ENCODE results near the gene CYLC1.

Gene CYLC1, protein sequence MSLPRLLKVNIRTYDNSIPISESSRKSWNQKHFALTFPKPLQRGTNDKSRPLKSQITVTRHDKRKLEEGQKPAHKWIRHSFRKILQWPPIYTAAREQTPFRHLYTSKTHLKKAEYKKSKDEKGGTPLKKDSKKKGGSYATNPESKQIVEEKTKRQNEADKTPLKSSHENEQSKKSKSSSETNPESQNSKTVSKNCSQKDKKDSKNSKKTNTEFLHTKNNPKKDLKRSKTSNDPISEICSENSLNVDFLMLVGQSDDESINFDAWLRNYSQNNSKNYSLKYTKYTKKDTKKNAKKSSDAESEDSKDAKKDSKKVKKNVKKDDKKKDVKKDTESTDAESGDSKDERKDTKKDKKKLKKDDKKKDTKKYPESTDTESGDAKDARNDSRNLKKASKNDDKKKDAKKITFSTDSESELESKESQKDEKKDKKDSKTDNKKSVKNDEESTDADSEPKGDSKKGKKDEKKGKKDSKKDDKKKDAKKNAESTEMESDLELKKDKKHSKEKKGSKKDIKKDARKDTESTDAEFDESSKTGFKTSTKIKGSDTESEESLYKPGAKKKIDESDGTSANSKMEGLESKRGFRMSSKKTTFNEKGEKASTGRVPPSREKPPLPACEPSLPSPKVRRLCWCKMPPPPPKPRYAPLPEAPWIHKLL

DNA sequence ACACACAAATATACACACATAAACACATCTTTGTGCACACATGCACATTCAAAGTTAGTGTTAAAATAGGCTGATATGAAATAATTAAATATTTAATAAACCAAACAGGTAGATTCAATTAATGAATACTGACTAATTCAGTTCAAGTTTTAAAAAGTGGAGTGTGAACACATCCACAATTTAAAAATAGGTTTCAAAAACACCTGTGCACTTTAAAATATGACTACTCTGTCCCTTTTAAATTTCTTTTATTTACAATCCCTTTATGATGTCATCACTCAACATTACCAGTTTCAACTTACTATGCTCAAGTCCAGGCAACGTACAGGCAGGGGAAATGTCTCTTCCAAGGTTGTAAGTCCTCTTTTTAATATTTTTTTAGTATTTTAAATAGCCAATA, at the start of gene CYLC1:
CYLC1 (plus strand) TSS at position 301 of the 400 bp plus-strand sequence; CDS start at position 338, 37 bp downstream.
- DNase-seq: no peak

DNA sequence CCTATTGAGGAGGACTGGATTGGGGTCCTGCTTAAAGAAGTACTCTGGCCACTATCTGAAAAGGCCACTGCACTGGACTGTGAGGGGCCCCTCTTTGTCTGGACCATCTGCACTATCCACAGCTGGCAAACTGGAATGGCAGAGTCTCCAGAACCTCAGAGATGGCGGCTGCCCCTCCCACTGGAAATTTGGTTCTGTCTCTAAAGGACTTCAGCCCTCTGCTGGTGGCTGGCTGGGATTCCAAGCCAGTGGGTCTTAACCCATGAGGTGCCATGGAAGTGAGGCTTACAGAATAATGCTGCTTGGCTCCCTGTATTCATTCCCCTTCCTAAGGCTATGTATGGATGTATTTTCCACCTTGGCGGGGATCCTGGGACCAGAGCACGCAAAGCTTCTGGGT, 41.6 kb upstream of the CYLC1 start:
- no peak for DNase-seq

DNA sequence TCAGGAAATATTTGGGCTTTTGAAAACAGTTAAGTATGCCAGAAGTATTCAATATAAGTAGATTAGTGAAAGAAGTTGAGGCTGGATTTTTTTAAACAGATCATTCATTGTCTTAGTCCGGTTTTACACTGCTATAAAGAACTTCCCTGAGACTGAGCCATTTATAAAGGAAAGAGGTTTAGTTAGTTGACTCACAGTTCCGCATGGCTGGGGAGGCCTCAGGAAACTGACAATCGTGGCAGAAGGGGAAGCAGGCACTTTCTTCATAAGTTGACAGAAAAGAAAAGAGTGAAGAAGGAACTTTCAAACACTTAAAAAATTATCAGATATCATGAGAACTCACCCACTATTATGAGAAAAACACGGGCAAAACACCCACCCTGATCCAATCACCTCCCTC, 31.1 kb upstream of the CYLC1 start:
- DNase-seq: peak; percentile 41 to 44

DNA sequence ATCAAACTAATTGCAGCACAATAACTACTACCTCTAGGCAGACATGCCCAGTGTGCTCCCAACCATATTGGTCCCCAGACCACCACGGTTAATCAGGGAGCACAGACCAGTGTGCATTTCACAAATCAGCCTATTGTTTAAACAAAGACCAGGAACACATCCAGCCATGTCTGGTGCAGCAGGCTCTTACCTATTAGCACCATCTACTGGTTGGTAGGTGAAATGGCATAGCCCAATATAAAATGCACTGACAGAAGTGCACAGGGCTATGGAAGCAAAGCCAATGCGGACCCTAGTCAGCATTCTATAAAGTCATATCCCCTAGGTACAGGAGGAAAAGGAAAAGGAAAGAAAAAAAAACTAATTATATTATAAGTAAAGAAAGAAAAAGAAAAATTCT, 15.5 kb upstream of the CYLC1 start:
- peak; percentile 30 to 42 for DNase-seq

DNA sequence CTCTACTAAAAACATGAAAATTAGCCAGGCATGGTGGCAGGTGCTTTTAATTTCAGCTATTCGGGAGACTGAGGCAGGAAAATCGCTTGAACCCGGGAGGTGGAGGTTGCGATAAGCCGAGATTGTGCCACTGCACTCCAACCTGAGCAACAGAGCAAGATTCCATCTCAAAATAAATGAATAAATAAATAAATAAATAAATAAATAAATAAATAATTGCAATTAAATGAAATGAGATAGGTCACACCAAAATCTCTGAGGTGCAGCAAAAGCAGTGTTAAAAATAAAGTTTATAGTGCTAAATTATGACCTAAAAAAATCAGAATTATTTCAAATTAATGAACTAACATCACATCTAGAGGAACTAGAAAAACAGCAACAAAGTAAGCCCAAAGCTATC, 13.6 kb upstream of the CYLC1 start:
- no peak for DNase-seq

DNA sequence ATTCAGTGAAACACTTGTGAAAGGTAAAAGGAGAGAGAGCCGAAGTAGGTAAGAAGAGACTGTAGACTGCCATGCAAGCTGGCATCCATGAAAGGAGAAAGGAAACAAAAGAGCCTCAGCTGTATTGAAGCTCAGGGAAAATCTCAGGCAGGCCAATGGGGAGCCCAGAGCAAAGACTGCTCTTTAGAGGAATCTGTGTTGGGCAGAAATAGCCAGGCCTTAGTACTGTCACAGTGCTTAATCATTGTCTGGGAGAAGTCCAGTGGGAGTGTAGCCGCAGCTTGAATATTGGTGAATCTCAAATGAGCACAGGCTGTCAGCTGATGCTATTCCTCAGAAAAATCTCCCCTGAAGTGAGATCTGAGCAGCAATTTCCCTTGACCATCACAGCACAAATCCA, 27.6 kb downstream of the CYLC1 start:
- no peak for DNase-seq

DNA sequence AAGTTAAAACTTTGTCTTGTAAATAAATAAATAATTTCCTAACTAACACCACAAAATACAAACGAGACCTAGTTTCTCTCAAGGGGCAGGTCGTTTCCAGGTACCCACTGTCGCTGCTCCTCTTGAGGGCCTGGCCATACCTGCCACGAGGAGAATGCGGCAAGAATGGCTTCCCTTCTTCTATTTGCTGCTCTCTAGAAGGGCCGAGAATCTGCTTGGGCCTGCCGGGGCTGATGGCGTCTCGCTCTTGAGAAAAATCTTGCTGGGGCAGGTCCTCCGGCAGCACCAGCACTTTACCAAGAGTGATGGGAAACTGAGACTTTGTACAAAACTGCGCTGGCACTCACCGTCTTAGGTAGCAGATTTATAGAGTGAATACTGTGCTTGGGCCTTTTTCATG, 31.5 kb downstream of the CYLC1 start:
- no peak for DNase-seq

DNA sequence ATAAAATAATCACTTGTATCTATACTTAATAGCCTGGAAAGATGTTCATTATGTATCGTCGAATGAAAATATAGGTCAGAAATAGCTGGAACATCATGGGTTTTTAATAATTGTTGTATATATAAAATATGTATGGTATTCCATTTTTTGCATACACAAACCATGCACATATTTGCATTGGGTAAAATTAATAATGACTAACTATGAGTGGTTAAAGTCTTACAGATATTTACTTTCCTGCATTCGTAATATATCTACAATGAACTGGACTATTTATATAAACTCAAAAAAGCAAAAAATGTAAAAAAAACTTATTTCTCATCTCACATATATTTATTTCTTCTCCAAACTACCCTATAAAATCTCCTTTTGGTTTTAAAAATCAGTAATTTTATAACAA, 46.0 kb downstream of the CYLC1 start:
- DNase-seq: no peak

DNA sequence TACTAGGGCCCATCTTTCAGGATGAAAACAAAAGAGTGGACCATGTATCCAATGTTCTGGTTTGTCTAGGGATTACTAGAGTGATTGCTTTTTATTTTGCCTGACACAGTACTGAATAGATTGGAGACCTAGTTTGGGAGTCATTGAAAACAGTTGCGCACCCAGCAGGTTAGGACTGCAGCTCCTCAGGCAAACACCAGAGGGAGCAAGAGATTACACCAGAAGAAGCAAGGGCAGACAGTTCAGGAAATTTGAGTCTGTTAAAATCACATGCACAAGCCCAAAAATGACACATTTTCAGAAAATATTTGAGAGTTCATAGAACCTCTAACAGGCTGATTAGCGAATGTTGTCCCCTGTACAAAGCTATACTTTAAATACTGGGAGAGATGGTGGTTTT, 55.6 kb downstream of the CYLC1 start:
- peak; percentile 13 to 17 for DNase-seq

DNA sequence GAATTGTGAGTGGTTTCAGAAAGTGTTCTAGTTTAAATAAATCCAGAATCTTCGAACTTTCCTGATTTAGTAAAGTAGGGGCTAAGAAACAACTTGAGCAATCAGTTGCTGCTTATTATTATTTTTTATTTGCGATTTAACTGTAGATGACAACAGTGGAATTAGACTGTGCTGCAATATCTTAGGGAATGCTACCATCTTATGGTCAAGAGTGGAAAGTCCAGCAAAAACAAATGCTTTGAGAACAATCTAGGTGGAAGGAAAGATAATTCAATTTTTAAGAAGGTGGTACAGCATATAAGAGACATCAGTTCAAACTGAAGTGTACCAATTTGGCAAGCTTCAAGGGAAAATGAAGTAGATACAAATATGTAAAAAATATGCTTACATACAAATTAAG, 73.3 kb downstream of the CYLC1 start:
- DNase-seq: no peak
